ENCODE measurements around the gene HMGB1. TPM values are rescaled to one million over a fixed set of nuclear protein-coding genes. Genes with fewer than 3 reads are reported as not detected.

Gene HMGB1
- total RNA-seq, 3 donors from 2014 or later (not counting 1 experiment from before 2014, with no cell fraction given), result 397 to 449 (median 409) TPM

- no peaks in the 10 kb centered on the region for H3K9me3 Mint-ChIP-seq
- H3K4me3 ChIP-seq (ENCODE audit: low read length), result no peak overlapping the region
These were observed 47.5 kb downstream of the HMGB1 start for GRCh38 chr13:30418075-30418716.

GRCh38 chr13:30416471-30416870 is 49.3 kb downstream of the HMGB1 start:
- Histone ChIP-seq H3K4me3 (ENCODE audit: low read length) (no peak overlapping the region), H3K4me1 (ENCODE audit: control insufficient read depth, insufficient read depth, low read length) (peaks cover 6% of the 10 kb centered on the region), H3K27me3 (ENCODE audit: control insufficient read depth, insufficient read depth, low read length) (no peaks in the 10 kb centered on the region), H3K9me3 (ENCODE audit: control insufficient read depth, insufficient read depth, low read length) (no peaks in the 10 kb centered on the region), H3K36me3 (ENCODE audit: control insufficient read depth, insufficient read depth, low read length) (no peaks in the 10 kb centered on the region), H3K27ac (ENCODE audit: low read length) (no peak overlapping the region)
- H3K9me3 Mint-ChIP-seq, result no peaks in the 10 kb centered on the region
- no peak overlapping the region for H3K4me3 Mint-ChIP-seq
- H3K4me1 Mint-ChIP-seq, result peaks cover 5 to 8% of the 10 kb centered on the region in 2 donors
- no peaks in the 10 kb centered on the region for H3K36me3 Mint-ChIP-seq
- 80% methylated on average over 1 of the region's 1 CpG for WGBS (ENCODE audit: insufficient coverage)
- DNase-seq (no peak), ATAC-seq (no peak)
- no peak overlapping the region for H3K27ac Mint-ChIP-seq
- intact Hi-C loops (cut with micrococcal nuclease), result no loop called here
- no peak for TF ChIP-seq CTCF (IDR thresholded peaks at IDR 0.05)
- H3K27me3 Mint-ChIP-seq (ENCODE audit: low read depth in 2 of 2), result no peaks in the 10 kb centered on the region

More at GRCh38 chr13:30418075-30418716, 47.5 kb downstream of the HMGB1 start:
- no peak for DNase-seq
- Histone ChIP-seq H3K27me3 (ENCODE audit: control insufficient read depth, insufficient read depth, low read length) (no peaks in the 10 kb centered on the region), H3K36me3 (ENCODE audit: control insufficient read depth, insufficient read depth, low read length) (no peaks in the 10 kb centered on the region), H3K9me3 (ENCODE audit: control insufficient read depth, insufficient read depth, low read length) (no peaks in the 10 kb centered on the region), H3K27ac (ENCODE audit: low read length) (no peak overlapping the region), H3K4me1 (ENCODE audit: control insufficient read depth, insufficient read depth, low read length) (peaks cover 9% of the 10 kb centered on the region)
- WGBS (ENCODE audit: insufficient coverage), result 97% methylated on average over 6 of the region's 6 CpGs
- no peak overlapping the region for H3K4me3 Mint-ChIP-seq
- TF ChIP-seq CTCF (IDR thresholded peaks at IDR 0.05), result no peak
- H3K27me3 Mint-ChIP-seq (ENCODE audit: low read depth in 2 of 2), result no peaks in the 10 kb centered on the region
- intact Hi-C loops (cut with micrococcal nuclease), result no loop called here
- H3K36me3 Mint-ChIP-seq, result no peaks in the 10 kb centered on the region
- H3K4me1 Mint-ChIP-seq, result peaks cover 11 to 15% of the 10 kb centered on the region in 2 donors
- H3K27ac Mint-ChIP-seq, result no peak overlapping the region
- no peak for ATAC-seq

GRCh38 chr13:30415430-30416030 is 50.2 kb downstream of the HMGB1 start:
- no peaks in the 10 kb centered on the region for H3K36me3 ChIP-seq (ENCODE audit: control insufficient read depth, insufficient read depth, low read length)
- Mint-ChIP-seq H3K27me3 (ENCODE audit: low read depth in 2 of 2) (no peaks in the 10 kb centered on the region), H3K36me3 (no peaks in the 10 kb centered on the region), H3K9me3 (no peaks in the 10 kb centered on the region), H3K4me3 (no peak overlapping the region), H3K4me1 (no peaks in the 10 kb centered on the region), H3K27ac (no peak overlapping the region)
- no peak overlapping the region for H3K4me3 ChIP-seq (ENCODE audit: low read length)
- TF ChIP-seq CTCF (IDR thresholded peaks at IDR 0.05), result no peak
- H3K4me1 ChIP-seq (ENCODE audit: control insufficient read depth, insufficient read depth, low read length), result no peaks in the 10 kb centered on the region
- 75% methylated on average over 3 of the region's 3 CpGs for WGBS (ENCODE audit: insufficient coverage)
- intact Hi-C loops (cut with micrococcal nuclease), result no loop called here
- no peaks in the 10 kb centered on the region for H3K9me3 ChIP-seq (ENCODE audit: control insufficient read depth, insufficient read depth, low read length)
- ATAC-seq, result no peak
- H3K27me3 ChIP-seq (ENCODE audit: control insufficient read depth, insufficient read depth, low read length), result no peaks in the 10 kb centered on the region
- H3K27ac ChIP-seq (ENCODE audit: low read length), result no peak overlapping the region
- DNase-seq, result peak in 1 of 2 donors; percentile 19
